Epithelial cell of proximal tubule (primary cell): ENCODE measurements around the gene ABCF1. TPM values are rescaled to one million over a fixed set of nuclear protein-coding genes. Genes with fewer than 3 reads are reported as not detected.

Experiments used
- DNase-seq: peaks from one replicate; pipeline ENCODE4 v3.0.0-alpha.2; 2011; ENCODE audit warnings: low read depth
- H3K4me3 ChIP-seq: 2 replicates; pipeline ENCODE4 v1.5.1; 2011; ENCODE audit warnings: low read depth, mild to moderate bottlenecking, low read length
- CTCF ChIP-seq: conservative IDR thresholded peaks from 2 replicates; pipeline ENCODE4 v1.5.1; 2012; ENCODE audit warnings: low read depth, mild to moderate bottlenecking, low read length
- total RNA-seq: library from RNA; depleted of rRNA; stranded (reverse); fragments of >200 nt; gene quantifications from 2 replicates; pipeline ENCODE4 v1.2.3, GENCODE V29; 2015

Gene ABCF1
- total RNA-seq, 1 donor from 2014 or later: 49.0 TPM

- no peak for TF ChIP-seq CTCF
- no peak overlapping the region for H3K4me3 ChIP-seq
- DNase-seq: no peak
Observed at GRCh38 chr6:30612687-30613248, 41.5 kb downstream of the ABCF1 start.

GRCh38 chr6:30613251-30614043 lies 42.2 kb downstream of the ABCF1 start:
- no peak for DNase-seq
- no peak overlapping the region for H3K4me3 ChIP-seq
- no peak for TF ChIP-seq CTCF

- no peak for TF ChIP-seq CTCF
- no peak for DNase-seq
- H3K4me3 ChIP-seq: peak overlapping the region; percentile 35
Observed at GRCh38 chr6:30614044-30614842, 43.0 kb downstream of the ABCF1 start.

GRCh38 chr6:30614843-30615218 lies 43.6 kb downstream of the ABCF1 start:
- TF ChIP-seq CTCF: no peak
- DNase-seq: peak; percentile 84
- H3K4me3 ChIP-seq: peak overlapping the region; percentile 67

- TF ChIP-seq CTCF: no peak
- DNase-seq: no peak
- peak overlapping the region; percentile 67 for H3K4me3 ChIP-seq
Observed at GRCh38 chr6:30615219-30615957, 44.1 kb downstream of the ABCF1 start.

- H3K4me3 ChIP-seq: peak overlapping the region; percentile 67
- DNase-seq: no peak
- TF ChIP-seq CTCF: no peak
Observed at GRCh38 chr6:30615958-30616810, 44.9 kb downstream of the ABCF1 start.
